ENCODE results near the gene DHX35.

- TF ChIP-seq, protein P1, sequence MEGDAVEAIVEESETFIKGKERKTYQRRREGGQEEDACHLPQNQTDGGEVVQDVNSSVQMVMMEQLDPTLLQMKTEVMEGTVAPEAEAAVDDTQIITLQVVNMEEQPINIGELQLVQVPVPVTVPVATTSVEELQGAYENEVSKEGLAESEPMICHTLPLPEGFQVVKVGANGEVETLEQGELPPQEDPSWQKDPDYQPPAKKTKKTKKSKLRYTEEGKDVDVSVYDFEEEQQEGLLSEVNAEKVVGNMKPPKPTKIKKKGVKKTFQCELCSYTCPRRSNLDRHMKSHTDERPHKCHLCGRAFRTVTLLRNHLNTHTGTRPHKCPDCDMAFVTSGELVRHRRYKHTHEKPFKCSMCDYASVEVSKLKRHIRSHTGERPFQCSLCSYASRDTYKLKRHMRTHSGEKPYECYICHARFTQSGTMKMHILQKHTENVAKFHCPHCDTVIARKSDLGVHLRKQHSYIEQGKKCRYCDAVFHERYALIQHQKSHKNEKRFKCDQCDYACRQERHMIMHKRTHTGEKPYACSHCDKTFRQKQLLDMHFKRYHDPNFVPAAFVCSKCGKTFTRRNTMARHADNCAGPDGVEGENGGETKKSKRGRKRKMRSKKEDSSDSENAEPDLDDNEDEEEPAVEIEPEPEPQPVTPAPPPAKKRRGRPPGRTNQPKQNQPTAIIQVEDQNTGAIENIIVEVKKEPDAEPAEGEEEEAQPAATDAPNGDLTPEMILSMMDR (IDR thresholded peaks at IDR 0.05): no peak
- TF ChIP-seq POLR2A (IDR thresholded peaks at IDR 0.05): no peak
Measured at GRCh38 chr20:39080326-39080725, 118.2 kb downstream of the DHX35 start.
